CD4-positive, alpha-beta T cell treated with Interleukin-21 for 1 hour (primary cell): ENCODE data around the gene CHMP1A.
"Not testable (repeated sequence)": the region's sequence is repeated elsewhere in the genome, so short reads cannot be mapped to it uniquely, and the experiment has no call there.

Experiments
- DNase-seq: peaks from one replicate; pipeline ENCODE4 v3.0.0-alpha.2; 2020

The CHMP1A gene

DNA sequence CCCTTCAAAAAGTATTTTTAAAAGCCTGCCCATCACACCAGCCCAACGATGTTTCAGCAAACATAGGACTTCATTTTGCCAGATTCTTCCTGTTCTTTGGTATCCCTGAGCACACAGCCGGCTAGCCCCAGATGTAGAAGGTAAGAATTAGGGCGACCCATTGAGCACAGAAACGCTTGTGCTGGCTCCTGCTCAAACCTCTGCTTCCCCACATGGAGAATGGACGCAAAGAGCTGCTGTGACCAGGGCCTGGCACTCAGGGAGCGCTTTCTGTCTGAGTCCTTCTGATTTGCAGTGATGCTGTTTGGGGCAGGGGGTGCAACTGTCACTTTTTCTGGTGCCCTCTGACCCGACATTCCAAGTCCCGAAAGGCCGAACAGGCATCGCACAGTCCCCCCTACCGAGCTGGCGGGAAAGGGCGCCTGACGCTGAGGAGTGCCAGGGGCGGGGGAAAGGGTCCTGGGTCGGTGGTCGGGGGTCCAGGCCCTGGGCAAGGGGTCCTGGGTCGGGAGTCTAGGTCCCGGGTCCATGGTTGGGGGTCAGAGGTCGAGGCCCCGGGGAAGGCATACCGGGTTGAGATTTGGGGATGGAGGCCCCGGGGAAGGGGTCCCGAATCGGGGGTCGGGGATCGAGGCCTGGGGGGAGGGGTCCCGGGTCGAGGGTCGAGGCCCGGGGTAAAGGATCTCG lies 930 bp downstream of the CHMP1A start:
- no peak for DNase-seq

DNA sequence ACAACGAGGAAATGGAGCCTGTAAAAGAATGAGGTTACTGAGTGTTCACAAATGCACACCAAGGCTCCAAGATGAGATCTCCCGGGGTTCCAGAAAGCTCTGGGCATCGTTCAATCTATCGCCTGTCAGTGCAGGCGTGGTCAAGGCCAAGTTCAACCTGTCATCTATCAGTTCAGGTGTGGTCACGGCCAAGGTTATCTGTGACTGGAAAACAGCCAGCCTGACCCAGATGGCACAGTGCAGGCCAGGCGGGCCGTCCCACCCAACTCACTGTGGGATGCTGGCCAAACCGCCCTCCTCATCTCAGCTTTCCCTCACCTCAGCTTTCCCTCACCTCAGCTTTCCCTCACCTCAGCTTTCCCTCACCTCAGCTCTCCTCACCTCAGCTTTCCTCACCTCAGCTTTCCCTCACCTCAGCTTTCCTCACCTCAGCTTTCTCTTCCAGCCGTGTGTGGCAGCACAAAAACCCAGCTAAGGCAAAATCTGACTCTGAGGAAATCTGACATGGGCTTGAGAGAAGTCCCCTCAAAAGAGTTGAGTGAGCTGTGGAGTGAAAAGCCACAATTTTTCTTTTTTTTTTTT lies 2.4 kb downstream of the CHMP1A start:
- DNase-seq: no peak

DNA sequence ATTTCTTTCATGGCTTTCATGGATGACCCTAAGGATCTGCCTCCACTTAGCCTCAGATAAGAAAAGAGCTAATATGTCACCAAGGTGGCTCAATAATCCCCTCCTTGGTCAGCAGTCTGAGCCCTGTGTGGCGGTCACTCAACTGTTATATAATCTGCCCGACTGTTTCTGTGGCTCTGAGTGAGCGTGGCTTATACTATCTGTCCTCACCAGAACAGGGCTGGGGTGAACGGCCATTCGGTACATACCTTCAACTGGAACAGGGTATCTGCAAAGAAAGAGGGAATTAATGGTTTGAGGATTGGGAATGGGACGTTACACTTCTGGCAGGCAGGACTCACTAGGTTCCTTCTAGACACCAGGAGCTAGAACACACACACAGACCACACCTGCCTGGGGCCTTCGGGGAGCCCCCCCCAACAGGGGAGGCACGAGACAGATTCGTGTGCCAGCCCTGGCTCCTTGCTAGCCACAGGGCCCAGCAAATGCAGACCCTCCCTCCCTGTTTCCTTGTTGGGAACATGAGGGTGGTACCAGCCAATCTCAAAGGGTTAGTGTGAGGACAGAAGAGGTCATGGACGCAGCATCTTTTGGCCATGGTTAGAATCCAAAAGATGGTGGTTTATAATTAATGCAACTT lies 3.7 kb downstream of the CHMP1A start:
- no peak for DNase-seq

DNA sequence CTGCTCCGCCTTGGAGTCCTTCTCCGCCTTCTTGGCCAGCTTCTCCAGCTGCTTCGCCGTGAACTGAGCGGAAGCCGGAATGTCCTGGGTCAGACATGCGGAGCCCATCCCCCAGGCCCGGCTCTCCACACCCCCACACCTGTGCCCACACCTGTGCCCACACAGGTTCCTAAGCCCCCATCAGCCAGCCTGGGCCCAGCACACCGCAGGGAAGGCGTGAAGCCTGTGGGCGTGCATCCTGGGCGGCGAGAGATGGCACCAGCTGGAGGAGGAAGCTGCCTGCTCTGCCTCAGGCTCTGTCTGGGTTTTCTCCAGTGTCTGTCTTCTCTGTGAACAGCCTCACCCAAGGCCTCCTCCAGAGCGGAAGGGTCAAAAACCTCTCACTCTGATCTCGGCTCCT lies 5.9 kb downstream of the CHMP1A start:
- no peak for DNase-seq

DNA sequence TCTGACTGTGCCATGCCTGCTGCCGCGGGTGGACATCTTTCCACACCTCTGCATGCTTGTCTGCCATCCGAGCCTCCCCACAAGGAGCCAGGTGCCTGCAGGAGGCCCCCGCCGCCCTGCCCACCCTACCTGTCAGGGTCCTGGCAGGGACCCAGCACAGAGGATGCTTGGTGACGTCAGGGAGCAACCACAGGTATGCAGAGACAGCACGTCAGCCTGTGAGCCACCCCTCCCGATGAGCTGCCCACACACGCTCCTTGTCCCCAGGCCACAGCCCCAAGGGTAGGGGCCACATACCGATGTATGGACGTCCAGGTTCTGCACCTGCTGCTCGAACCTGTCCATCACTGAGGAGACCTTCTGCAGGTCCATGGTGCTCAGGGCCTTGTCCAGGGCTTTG lies 10.6 kb downstream of the CHMP1A start:
- DNase-seq: no peak

DNA sequence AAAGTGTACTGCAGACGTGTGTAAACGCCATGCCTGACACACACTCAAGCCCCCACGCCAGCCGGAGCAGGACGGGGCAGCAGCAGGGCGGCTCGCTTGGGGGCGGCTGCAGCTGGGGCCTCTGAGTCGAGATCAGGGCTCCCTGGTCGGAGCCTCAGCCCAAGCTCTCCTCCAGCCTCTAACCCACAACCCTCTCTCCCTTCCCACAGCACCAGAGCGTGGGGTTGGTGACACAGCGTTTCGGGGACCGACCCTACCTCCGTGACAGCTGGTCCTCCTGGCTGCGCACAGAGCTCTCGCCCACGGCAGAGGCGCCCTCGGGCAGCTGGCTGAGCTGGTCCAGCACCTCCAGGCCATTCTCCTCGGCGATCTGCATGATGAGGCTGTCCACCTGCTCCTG lies 11.2 kb downstream of the CHMP1A start:
- no peak for DNase-seq

DNA sequence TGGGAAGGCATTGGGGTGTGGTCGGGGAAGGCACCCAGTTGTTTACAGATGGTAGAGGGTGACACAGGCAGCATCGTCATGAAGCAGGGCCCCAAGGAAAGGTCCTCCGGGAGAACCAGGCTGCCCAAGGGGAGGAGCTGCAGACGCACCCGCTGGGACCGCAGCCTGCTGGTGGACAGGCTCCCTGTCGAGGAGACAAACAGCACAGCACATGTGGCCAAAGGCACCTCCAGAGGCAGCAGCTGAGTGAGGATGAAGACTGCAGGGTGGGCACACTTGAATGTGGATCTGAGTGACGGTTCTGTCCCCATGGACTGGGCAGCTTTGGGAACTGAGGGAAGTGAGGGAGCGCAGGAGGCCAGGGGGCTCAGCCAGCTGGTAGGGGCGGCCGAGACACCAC lies 12.4 kb downstream of the CHMP1A start:
- no peak for DNase-seq

DNA sequence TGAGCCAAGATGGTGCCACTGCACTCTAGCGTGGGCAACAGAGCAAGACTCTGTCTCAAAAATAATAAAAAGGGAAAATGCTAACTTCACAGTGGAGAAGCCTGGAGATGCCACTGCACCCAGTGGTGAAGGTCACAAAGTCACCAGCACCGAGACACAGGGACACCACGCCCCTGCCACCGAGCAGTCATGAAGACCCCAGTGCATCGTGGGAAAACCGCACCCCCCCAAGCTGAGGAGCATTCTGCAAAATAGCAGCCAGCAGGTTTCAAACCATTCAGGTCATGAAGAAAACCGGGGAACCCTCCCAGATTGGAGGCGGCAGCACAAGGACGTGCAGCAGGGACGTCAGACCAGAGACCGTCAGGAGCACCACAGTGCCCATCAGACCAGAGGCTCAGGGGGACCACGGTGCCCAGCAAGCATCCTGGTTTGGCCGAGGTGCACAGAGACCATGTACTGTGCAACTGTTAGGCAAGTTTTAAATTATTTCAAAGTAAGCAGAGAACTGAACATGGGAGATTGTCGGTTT lies 13.7 kb downstream of the CHMP1A start:
- no peak for DNase-seq

DNA sequence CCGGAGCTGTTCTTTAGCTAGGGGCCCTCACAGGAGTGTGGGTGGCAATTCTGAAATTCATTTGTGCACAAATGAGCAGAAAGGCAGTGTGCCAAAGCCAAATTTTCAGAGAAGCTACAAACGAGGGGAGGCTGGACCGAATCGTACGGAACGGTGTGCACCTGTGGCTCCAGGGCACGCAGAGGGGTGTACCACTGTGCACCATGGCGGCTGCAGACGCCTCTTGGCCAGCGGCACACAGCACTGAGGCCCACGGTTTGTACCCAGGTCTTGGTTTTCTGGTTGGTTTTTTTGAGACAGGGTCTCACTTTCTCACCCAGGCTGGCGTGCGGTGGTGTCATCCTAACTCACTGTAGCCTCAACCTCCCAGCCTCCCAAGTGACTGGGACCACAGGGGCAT lies 14.9 kb downstream of the CHMP1A start:
- no peak for DNase-seq

DNA sequence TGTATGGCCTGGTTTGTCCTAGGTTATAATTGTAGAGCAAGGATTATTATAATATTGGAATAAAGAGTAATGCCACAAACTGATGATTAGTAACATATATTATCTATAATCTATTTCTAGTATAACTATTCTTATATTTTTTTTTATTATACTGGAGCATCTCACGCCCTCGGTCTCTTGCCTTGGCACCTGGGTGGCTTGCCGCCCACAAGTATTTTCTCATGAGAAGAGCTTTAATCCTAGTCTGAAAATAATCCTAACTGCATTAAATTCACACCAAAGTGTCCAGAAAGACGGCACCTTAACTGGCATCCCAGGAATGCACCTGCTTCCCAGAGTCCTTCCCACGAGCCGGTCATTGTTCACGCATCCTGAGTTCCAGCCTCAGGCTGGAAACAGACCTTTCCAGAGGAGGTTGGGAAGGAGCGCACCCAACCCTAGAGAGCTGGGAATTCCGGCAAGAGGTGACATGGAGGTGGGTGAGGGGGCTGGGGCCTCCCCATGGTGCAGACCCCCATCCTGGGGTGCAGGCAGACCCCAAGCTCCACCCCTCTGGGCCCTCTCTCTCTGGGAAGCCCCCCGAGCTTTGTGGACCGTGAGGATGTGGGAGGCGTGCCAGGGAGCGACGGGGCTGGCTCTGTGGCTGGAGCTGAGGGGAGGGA lies 15.9 kb downstream of the CHMP1A start:
- DNase-seq: no peak

DNA sequence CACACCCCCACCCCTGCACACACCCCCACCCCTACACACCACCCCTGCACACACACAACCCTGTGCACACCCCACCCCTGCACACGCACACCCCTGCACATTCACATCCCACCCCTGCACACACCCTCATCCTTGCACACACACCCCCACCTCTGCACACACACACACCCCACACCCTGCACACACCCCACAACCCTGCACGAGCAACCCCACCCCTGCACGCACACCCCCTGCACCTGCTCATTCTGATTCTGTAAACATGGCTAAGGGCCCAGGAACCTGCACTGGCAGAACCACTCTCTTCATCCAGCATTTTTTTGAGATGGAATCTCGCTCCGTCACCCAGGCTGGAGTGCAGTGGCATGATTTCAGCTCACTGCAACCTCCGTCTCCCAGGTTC lies 18.1 kb downstream of the CHMP1A start:
- no peak for DNase-seq

DNA sequence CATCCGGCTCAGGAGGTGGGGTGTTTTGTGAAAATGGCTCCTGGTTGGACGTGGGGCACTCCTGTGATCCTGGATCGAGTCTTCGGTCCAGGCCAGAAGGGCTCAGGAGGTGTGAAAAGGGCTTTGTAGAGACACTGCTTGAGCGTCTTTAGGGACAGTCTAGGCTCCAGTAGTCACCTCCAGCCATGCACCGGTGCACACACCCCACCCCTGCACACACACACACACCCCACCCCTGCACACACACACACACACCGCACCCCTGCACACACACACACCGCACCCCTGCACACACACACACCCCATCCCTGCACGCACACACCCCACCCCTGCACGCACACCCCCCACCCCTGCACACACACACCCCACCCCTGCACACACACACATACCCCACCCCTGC lies 19.1 kb downstream of the CHMP1A start:
- DNase-seq: no peak

DNA sequence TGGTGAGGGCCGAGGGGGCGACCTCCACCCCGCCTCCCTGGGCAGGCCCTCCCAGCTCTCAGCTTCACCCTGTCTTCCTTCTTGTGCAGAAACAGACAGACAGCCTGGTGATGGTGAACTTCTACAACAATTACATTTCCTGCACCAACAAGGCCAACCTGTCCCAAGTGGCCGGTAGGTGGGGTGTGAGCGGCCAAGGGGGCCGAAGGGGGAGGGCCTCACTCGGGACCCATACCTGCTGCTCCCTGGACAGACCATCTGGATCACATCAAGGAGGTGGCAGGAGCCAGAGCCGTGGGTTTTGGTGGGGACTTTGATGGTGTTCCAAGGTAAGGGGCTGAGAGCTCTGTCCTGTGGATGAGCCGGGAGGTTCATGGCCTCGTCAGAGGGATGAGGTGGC lies 20.1 kb downstream of the CHMP1A start:
- DNase-seq: no peak

DNA sequence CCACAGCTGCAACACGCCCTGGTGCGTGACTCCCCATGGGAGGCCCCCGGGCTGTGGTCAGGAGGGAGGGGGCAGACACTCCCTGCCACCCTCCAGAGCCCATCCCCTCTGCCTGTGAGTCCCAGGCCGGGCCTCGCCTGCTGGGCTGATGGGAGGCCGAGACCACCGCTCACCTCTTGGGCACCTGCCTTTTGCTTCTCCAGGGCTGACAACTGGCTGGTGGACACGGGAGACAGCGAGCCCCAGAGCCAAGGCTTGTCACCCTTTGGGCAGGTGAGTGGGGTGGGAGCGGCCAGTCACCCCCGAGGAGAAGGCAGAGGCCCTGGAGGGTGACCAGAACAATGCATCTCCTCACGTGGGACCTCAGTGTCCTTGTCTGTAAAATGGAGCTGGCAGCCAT lies 20.8 kb downstream of the CHMP1A start:
- DNase-seq: no peak

DNA sequence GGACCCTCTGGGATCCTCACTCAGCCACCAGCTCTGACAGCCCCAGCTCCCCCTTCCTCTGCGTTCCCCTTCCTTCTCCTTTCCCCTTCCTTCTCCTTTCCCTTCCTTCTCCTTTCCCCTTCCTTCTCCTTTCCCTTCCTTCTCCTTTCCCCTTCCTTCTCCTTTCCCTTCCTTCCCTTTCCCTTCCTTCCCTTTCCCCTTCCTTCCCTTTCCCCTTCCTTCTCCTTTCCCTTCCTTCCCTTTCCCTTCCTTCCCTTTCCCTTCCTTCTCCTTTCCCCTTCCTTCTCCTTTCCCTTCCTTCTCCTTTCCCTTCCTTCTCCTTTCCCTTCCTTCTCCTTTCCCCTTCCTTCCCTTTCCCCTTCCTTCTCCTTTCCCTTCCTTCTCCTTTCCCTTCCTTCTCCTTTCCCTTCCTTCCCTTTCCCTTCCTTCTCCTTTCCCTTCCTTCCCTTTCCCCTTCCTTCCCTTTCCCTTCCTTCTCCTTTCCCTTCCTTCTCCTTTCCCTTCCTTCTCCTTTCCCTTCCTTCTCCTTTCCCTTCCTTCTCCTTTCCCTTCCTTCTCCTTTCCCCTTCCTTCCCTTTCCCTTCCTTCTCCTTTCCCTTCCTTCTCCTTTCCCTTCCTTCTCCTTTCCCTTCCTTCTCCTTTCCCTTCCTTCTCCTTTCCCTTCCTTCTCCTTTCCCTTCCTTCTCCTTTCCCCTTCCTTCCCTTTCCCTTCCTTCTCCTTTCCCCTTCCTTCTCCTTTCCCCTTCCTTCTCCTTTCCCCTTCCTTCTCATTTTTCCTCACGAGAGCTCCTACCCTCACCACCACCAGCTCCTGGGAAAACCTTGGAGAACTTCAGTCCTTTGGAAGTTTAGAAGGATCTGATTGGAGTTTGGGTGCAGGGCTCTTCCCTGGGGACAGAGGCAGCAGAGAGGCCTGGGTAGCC lies 22.8 kb downstream of the CHMP1A start:
- not testable (repeated sequence) for DNase-seq

DNA sequence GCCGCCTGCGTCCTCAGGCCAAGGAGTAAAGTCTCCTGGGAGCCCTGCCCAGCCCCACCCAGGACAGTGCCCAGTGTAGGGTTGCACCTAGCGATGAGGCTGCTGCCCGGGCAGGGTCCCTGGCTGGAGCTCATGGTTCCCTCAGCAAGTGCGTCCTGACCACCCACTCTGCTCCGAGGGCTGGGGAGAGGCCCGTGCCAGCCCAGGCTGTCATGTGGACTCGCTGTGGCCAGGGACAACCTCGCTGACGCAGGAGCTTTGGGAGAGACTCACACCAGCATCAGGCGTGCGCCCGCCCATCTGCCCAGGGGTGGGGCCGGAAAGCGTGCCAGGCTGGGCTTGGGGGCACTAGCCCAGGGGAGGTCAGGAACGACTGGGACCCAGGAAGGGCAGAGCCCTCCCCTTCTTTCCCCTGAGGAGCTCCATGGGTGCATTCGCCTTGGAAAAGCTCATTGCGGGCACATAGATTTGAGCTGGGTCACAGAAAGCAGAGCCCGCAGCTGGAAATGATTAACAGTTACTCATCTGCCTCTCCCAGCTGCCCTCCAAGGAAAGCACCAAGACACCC lies 24.4 kb downstream of the CHMP1A start:
- no peak for DNase-seq

DNA sequence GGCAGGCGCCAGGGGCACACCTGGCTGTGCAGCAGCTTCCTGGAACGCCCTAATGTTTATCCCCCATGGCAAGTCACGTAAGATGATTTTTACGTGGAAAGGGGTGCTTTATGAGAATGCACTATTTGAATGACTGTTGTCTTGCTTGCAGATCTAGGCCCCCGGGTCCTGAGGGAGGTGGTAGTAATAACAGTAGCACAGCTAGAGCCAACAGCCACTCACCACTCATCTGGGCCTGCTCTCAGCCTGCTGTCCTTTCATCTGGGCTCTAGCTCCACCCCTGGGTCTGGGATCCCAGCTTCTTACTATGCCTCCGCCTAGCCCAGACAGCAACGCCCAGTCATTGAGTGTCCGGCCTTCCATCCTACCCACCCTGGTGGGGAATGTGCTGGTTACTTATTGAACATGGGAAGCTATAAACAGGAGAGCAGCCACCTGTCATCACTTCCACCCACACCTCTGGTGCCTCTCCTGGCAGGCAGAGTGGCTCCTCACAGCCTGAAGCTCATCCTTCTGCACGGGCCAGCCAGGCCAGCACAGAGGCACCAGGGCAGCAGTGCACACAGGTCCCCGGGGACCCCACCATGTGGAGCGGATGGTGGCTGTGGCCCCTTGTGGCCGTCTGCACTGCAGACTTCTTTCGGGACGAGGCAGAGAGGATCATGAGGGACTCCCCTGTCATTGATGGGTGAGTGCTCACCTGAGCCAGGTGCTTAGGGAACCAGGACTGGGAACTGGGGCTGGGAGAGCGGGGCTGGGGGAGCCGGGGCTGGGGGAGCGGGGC lies 27.5 kb downstream of the CHMP1A start:
- no peak for DNase-seq

DNA sequence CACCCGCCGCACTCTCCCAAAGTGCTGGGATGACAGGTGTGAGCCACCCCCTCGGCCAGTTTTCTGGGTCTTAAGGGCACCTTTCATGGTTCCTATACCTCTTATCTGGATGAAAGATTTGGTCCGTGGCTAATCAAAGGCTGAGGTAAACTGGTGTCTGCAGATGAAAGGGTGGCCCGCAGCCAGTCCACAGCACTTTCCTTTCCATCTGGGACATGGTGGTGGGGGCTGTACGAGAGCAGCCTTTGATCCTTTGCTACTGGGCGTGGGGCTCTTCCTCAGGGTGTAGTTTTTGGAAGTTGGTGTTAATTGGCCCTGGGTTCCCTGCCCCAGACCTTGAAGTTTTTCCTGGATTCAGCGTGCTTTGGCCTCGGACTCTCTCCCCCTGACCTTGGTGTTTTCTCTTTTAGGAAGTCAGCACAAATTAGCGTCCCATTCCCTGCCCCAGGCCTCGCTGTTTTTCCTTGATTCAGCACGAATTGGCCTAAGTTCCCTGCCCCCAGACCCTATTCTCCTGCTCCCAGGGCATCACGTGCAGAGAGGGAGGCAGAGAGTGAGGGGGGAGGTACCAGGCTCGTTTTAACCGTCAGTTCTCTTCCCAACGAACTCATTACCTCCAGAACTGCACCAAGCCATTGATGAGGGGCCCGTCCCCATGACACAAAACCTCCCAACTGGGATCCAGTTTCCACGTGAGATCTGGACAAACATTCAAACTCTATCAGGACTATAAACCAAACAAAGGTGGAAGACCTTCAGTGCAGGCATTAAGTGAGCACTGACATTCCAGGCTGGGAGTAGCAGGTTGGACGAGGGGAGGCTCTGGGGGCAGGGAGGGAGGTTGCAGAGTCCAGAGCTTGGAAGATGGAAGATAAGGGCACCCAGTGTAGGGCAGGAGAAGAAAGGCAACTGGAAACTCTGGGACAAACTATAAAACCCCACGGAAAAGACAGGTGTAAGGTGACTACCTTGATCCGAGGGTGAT lies 32.4 kb downstream of the CHMP1A start:
- no peak for DNase-seq

DNA sequence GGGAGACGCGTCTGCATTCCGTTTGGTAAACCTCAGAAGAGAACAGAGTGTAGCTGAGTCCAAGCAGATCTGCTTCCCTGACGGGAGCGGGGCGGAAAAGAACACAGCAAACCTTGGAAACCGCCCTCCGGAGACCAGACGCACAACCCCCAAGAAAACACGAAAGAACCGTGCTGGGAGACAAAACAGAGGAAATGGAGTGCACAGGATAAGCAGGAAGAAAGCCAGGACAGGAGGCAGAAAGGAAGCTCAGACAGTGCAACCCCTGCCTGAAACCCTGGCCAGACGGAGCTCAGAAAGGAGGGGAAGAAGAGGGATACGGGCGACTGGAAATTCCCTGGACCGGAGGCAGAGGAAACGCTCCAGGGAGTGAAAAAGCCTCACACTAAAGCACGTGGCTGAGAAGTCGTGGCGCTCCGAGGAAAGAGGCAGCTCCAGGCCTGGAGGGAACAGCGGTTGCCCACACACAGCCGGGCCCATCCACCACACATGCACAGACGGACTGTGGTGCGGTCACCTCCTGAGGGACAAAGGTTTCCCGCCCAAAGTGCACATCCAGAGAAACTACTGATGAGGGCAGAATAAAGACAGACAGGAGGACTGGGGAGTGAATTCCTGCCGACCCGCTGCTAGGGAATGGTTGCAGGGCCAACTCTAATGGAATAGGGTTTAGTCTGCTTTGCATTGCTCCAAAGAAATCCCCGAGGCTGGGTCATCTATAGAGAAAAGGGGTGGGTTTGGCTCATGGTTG lies 33.8 kb downstream of the CHMP1A start:
- no peak for DNase-seq
